Stomach (tissue), 4 donors: ENCODE results near the gene RETREG2.

ENCODE experiments used
- CTCF ChIP-seq, 7 experiments: fragments of 450-650 bp in 4 of 7; fragments of 200-600 bp in 3 of 7; sonication (generic) in 3 of 7; IDR thresholded peaks; one replicate each; pipeline ENCODE4 v1.5.1; 2016 to 2019; ENCODE audit warnings: antibody characterized with exemption in 7 of 7, control low read depth in 2 of 7, mild to moderate bottlenecking in 1 of 7
- EP300 ChIP-seq: sonication (generic); formaldehyde crosslinking; IDR thresholded peaks from one replicate; pipeline ENCODE4 v1.6.1; 2017; ENCODE audit warnings: antibody characterized with exemption
- POLR2A ChIP-seq, 4 donors: fragments of 450-650 bp; IDR thresholded peaks; one replicate each; pipeline ENCODE4 v1.6.1; 2016; ENCODE audit warnings: antibody characterized with exemption in 4 of 4, control low read depth in 2 of 4, mild to moderate bottlenecking in 1 of 4, moderate library complexity in 1 of 4

GRCh38 chr2:219230059-219230540 is 52.0 kb downstream of the RETREG2 start:
- TF ChIP-seq EP300 (no peak), CTCF (IDR thresholded peaks at IDR 0.05) (no peak), POLR2A (IDR thresholded peaks at IDR 0.05) (no peak)
